Right hindlimb (tissue), 1 donor: ENCODE data around the gene ANAPC5.

Source experiments
- DNase-seq: peaks from one replicate; pipeline ENCODE4 v3.0.0-alpha.2; 2018

Gene ANAPC5

GRCh38 chr12:121366063-121366459 is 13.8 kb upstream of the ANAPC5 start:
- DNase-seq, result no peak

DNA sequence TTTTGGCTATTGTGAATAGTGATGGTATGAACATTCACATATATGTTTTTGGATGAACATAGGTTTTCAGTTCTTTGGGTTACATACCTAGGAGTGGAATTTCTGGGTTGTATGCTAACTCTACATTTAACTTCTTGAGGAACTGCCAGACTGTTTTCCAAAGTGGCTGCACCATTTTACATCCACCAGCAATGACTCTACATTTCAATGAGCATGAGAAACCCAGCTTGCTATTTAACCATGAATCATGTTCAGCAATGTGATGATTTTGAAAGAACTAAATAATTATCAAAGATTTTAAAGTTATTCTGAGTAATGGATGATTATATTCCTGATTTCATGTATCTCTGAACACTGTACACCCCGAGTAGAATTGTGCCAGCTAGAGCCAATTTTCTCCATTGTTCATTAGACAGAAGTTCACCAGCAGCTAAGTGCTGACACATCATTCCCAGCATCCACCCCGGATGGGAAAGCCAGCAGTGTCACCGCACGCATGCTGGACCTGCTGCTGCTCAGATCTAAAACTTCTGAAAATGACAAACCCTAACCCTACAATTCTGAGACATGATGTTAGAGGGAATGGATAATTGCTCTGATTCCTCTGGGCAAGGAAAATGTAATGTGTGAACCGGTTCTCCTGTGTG is 13.3 kb upstream of the ANAPC5 start:
- DNase-seq, result no peak

- DNase-seq, result no peak
Observed at GRCh38 chr12:121364683-121365121, 12.5 kb upstream of the ANAPC5 start.

GRCh38 chr12:121358073-121358472 is 5.9 kb upstream of the ANAPC5 start:
- DNase-seq, result no peak

DNA sequence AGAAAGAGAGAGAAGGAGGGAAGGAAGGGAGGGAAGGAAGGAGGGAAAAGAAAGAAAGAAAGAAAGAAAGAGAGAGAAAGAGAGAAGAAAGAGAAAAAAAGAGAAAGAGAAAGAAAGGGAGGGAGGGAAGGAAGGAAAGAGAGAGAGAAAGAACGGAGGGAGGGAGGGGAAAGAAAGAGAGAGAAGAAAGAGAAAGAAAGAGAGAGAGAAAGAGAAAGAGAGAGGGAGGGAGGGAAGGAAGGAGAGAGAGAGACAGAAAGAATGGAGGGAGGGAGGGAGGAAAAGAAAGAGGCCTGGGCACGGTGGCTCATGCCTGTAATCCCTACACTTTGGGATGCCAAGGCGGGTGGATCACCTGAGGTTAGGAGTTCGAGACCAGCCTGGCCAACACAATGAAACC is 5.1 kb upstream of the ANAPC5 start:
- DNase-seq, result no peak

GRCh38 chr12:121356657-121357056 is 4.4 kb upstream of the ANAPC5 start:
- DNase-seq, result no peak

DNA sequence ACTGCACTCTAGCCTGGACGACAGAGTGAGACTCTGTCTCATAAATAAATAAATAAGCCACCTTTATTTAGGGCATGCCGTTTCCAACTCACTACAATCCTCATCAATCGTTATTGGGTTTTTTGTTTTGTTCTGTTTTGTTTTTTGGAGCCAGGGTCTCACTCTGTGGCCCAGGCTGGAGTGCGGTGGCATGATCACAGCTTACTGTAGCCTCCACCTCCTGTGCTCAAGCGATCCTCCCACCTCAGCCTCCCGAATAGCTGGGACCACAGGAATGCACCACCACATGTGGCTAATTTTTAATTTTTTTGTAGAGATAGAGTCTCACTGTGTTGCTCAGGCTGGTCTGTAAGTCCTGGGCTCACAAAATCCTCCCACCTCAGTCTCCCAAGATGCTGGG is 3.6 kb upstream of the ANAPC5 start:
- DNase-seq, result no peak

DNA sequence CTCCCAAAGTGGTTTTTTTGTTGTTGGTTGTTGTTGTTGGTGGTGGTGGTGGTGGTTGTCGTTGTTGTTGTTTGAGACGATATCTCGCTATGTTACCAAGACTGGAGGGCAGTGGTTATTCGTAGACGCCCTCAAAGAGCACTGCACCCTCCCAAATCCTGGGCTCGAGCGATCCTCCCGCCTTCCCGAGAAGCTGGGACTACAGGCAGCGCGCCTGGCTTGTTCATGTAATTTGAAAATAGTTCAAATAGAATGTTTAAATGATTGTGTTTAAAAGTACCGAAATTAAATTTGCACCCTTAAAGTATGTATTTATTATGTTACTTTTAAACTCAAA is 439 bp upstream of the ANAPC5 start:
- no peak for DNase-seq

DNA sequence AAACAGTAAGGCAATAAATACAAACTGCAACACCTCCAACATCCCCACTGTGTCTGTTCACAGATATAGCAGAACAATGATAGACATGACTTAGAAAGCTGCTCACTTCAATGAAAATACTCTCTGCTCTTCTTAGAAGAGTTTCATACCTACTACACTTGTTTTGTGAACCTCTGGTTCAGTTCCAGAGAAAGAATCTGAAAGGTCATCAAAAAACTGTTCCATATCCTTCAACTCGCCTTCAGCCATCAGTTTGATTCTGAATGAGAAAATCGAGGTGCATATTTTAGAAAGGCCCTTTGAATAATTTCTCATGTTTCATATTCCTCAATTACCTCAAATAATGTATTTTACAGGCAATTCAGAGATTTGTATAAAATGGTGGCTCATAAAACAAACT is 5.5 kb downstream of the ANAPC5 start:
- no peak for DNase-seq

DNA sequence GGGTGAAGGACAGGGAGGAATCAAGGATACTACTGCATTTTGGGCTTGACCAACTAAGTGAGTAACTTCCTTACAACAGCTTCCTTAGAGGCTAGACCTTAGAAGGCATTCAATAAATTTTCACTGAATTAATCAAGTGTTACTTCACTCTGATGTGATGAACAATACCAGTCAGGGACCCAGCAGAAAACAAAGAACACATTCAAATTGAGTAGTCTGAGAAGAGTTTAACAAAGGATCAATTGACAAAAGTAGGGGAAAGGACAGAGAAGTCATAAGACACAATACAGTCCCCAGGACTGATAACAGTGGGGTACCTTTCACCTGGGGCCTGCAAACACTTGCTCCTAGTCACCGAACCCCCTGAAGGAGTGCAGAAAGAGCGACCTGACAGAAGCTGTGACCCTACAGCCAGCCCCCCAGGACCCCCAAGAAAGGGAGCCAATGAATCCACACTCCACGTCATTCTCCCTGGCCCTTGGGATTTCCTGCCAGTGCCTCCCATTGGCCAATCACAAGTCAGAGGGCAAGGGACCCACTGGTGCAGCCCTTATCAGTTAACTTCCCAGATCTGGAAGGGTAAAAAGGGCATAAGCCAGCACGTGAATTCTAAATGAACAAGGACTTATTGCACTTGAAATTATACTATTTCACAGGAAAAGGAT is 6.9 kb downstream of the ANAPC5 start:
- DNase-seq, result no peak

GRCh38 chr12:121344506-121344905 is 7.7 kb downstream of the ANAPC5 start:
- no peak for DNase-seq

- DNase-seq, result no peak
Observed at GRCh38 chr12:121337416-121337815, 14.8 kb downstream of the ANAPC5 start.

GRCh38 chr12:121334513-121335343 is 17.5 kb downstream of the ANAPC5 start:
- DNase-seq, result no peak

DNA sequence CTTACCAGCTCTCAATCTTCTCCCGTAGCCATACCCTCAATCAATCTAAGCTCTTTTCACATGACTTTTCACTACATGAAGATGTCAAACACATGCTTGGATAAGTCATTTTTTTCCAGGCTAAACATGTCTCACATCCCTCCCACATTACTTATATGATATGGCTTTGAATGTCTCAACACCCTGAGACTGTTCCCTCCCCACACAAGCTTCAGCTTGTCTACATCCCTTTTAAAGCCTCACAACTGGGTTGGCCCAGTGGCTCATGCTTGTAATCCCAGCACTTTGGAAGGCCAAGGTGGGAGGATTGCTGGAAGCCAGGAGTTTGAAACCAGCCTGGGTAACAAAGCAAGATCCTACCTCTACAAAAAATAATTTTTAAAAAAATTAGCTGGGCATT is 18.5 kb downstream of the ANAPC5 start:
- no peak for DNase-seq

DNA sequence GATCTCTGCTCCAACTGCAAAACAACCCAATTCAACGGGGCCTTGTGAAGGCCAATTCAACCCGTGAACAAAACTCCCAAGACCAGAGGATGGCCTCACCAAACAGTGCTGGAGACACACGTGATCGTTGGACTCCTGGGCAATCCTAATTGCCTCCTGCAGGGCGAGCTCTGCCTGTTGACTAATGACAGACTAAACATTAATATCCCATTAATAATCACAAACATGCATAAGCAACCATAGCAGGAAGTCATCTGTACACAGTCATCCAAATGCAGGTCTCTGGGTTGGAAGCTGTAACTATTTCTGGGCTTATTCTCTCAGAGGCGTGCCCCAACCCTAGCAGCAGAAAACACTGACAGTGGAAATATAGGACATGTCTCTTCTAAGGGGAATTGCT is 21.0 kb downstream of the ANAPC5 start:
- no peak for DNase-seq

DNA sequence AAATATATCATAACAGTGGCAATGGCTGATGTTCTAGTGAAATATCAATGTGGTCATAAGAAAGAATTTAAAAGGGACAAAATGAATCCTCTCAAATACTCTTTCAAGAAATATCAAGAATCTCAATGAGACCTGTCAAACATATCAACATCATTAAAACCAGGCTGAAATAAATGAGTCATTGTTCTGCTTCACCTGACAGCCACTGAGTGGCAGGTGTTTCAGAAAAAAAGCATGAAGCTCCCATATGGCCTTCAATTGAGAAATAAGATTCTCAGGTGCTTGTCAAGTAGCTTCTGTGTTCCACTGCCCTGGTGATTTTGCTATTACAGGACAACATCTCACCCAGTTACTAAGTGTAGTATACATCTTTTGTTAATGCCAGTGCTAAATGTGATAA is 21.5 kb downstream of the ANAPC5 start:
- DNase-seq, result no peak

DNA sequence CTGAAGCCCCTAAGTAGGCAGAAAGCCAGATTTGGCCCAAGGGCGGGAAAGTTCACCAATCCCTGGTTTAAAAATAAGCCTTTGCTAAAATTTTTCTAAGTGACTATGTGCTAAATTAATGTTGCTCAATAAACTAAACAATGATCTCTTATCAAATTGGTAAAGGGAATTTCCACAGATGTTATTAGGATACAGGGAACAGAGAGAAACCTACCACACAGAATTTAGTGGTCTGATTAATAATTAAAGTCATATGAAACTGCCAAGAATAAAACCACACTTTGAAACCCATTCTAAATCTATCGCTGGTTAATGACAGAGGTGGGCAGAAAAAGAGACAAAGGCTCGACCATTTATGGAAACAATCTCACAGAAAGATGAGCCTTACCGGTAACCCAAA is 22.0 kb downstream of the ANAPC5 start:
- DNase-seq, result no peak

GRCh38 chr12:121328620-121329019 is 23.6 kb downstream of the ANAPC5 start:
- DNase-seq, result no peak

GRCh38 chr12:121326996-121327674 is 25.1 kb downstream of the ANAPC5 start:
- DNase-seq, result peak; percentile 63

DNA sequence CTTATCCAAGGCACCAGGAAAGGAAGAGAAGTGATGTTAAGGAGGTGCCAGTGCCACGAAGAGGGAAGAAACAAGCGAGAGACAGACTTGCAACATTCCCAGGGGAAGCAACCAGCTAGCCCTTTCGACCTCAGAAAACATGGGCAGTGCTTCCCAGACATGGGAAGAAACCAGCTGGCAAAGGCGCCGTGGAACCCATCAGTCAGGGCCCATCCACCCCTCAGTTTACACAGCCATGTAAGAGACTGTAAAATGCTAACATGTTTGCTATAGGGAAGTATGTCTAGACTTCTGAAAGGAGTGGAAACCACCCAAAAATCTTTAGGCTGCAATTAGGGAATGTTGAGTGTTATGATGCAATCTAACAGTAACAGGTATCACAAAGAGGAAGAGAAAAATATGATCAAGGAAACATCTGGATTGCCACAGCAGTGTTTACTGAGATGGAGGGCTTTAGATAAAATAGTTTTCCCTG is 26.3 kb downstream of the ANAPC5 start:
- no peak for DNase-seq

- DNase-seq, result no peak
Observed at GRCh38 chr12:121323908-121324307, 28.3 kb downstream of the ANAPC5 start.

- DNase-seq, result no peak
Observed at GRCh38 chr12:121318121-121318520, 34.1 kb downstream of the ANAPC5 start.

GRCh38 chr12:121314431-121314830 is 37.8 kb downstream of the ANAPC5 start:
- DNase-seq, result no peak
